SK-N-MC (cell line): ENCODE measurements around the gene VEZT.
"Not testable (repeated sequence)": the region's sequence is repeated elsewhere in the genome, so short reads cannot be mapped to it uniquely, and the experiment has no call there.

Source experiments
- EZH2 ChIP-seq: fragments of 200-600 bp; sonication (generic); IDR thresholded peaks from one replicate; pipeline ENCODE4 v1.6.1; 2017; ENCODE audit warnings: antibody characterized with exemption
- FOXP2 ChIP-seq: optimal IDR thresholded peaks from 2 replicates; pipeline ENCODE3; 2011; ENCODE audit warnings: mild to moderate bottlenecking, moderate library complexity; ENCODE audit not compliant: insufficient read depth; ENCODE audit errors: extremely low read length, control extremely low read depth
- POLR2AphosphoS5 ChIP-seq: IDR thresholded peaks from 2 replicates; pipeline ENCODE4 v1.6.1; 2012; ENCODE audit warnings: mild to moderate bottlenecking, low read depth, low read length, borderline replicate concordance

DNA sequence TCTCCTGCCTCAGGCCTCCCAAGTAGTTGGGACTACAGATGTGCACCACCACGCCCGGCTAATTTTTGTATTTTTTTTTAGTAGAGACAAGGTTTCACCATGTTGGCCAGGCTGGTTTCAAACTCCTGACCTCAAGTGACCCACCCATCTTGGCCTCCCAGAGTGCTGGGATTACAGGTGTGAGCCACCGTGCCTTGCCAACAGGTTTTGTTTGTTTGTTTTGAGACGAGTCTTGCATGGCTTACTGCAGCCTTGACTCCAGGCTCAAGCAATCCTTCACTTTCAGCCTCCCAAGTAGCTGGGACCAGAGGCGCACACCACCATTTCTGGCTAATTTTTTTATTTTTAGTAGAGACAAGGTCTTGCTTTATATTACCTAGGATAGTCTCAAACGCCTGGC is 23.5 kb downstream of the VEZT start:
- not testable (repeated sequence) for TF ChIP-seq EZH2, POLR2AphosphoS5, FOXP2
